ENCODE measurements around the gene TAB3. TPM values are rescaled to one million over a fixed set of nuclear protein-coding genes. Genes with fewer than 3 reads are reported as not detected.

TAB3 gene
- polyA plus RNA-seq, 2 donors = 10.9 to 13.2 TPM

DNA sequence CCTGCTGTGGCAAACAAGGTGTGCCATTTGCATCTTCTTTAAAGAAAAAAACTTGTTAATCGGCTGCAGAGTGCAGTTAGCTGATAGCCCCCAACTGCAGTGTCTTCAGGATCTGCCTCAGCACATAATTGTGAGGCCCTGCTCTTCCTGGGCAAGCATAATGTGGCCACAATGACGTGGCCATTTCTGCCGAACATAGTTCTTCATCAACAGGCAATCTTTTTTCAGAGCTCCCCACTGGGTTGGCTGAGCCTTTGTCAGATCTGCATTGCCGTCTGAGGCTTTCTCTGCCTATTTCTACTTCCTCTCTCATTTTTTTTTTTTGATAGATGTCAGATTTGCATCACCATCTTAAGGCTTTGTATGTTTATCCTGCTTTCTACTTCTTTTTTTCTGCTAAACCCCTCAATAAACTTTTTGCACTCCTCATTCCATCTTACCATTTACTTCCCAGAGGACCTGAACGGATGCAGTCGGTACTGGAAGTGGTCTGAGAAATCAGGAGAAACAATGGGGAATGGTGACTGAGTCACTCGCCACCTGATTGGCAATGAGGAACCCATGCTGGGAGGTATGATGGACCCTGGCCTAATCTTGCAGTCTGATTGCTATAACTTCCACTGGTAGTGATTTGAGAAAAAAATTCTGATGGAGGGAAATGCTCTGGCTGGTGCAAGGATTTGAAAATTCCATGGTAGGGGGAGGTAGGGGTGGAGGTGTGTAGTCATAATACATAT lies 21.2 kb upstream of the TAB3 start:
- no peaks in the 10 kb centered on the region for H3K9me3 ChIP-seq (ENCODE audit: control insufficient read depth in 2 of 2, insufficient read depth in 1 of 2, low read depth in 1 of 2, low read length in 1 of 2)
- no peak overlapping the region for H3K27ac ChIP-seq (ENCODE audit: low read depth in 2 of 2, low read length in 1 of 2)
- no peaks in the 10 kb centered on the region for H3K27me3 ChIP-seq (ENCODE audit: control insufficient read depth in 1 of 2, insufficient read depth in 2 of 2, low read length in 2 of 2)
- no peaks in the 10 kb centered on the region for H3K36me3 ChIP-seq (ENCODE audit: control insufficient read depth in 2 of 2, insufficient read depth in 2 of 2, low read length in 1 of 2)
- 56 to 63% methylated on average over 7 of the region's 7 CpGs for WGBS, 2 donors
- H3K4me3 ChIP-seq (ENCODE audit: low read depth in 1 of 2, low read length in 2 of 2) = no peak overlapping the region
- no peaks in the 10 kb centered on the region for H3K4me1 ChIP-seq (ENCODE audit: control insufficient read depth in 2 of 2, insufficient read depth in 2 of 2, low read length in 1 of 2)

DNA sequence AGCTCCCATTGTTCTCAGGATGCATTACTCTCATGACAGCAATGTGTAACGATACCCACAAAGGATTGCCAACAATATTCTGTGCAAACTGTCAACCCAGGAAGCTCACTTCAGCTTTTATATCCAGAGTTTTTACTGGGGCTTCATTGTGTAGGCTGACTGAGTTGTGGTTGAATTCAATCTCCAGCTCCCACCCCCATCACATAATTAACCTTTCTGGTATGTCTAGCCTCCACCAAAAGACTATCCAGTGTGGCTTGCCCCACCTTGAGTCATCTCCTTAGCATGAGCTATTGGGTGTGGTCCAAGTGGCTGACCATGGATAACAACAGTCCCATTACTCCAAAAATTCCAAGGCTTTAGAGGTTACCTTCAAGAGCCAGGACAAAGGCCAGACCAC lies 17.7 kb upstream of the TAB3 start:
- Histone ChIP-seq H3K4me1 (ENCODE audit: control insufficient read depth in 2 of 2, insufficient read depth in 2 of 2, low read length in 1 of 2) (no peaks in the 10 kb centered on the region), H3K9me3 (ENCODE audit: control insufficient read depth in 2 of 2, insufficient read depth in 1 of 2, low read depth in 1 of 2, low read length in 1 of 2) (no peaks in the 10 kb centered on the region), H3K27ac (ENCODE audit: low read depth in 2 of 2, low read length in 1 of 2) (no peak overlapping the region), H3K27me3 (ENCODE audit: control insufficient read depth in 1 of 2, insufficient read depth in 2 of 2, low read length in 2 of 2) (no peaks in the 10 kb centered on the region), H3K36me3 (ENCODE audit: control insufficient read depth in 2 of 2, insufficient read depth in 2 of 2, low read length in 1 of 2) (no peaks in the 10 kb centered on the region), H3K4me3 (ENCODE audit: low read depth in 1 of 2, low read length in 2 of 2) (no peak overlapping the region)
- 65 to 87% methylated on average over 1 of the region's 1 CpG for WGBS, 2 donors

DNA sequence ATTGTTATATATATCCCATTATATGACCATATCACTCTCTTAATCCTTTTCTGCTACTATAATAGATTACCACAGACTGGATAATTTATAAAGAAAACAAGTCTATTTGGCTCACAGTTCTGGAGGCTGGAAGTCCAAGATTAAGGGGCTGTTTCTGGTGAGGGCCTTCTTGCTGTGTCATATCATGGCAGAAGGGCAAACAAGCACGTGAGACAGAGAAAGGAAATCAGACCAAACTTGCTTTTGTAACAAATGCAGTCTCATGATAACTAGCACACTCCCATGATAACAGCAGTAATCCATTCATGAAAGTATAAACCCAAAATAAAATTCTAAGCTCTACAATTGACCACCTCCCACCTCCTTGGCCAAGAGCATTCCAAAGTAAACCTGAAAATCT lies 16.3 kb upstream of the TAB3 start:
- H3K4me1 ChIP-seq (ENCODE audit: control insufficient read depth in 2 of 2, insufficient read depth in 2 of 2, low read length in 1 of 2) = no peaks in the 10 kb centered on the region
- H3K27ac ChIP-seq (ENCODE audit: low read depth in 2 of 2, low read length in 1 of 2) = no peak overlapping the region
- no peaks in the 10 kb centered on the region for H3K36me3 ChIP-seq (ENCODE audit: control insufficient read depth in 2 of 2, insufficient read depth in 2 of 2, low read length in 1 of 2)
- WGBS, 2 donors = 42 to 48% methylated on average over 1 of the region's 1 CpG
- no peaks in the 10 kb centered on the region for H3K27me3 ChIP-seq (ENCODE audit: control insufficient read depth in 1 of 2, insufficient read depth in 2 of 2, low read length in 2 of 2)
- H3K9me3 ChIP-seq (ENCODE audit: control insufficient read depth in 2 of 2, insufficient read depth in 1 of 2, low read depth in 1 of 2, low read length in 1 of 2) = no peaks in the 10 kb centered on the region
- no peak overlapping the region for H3K4me3 ChIP-seq (ENCODE audit: low read depth in 1 of 2, low read length in 2 of 2)

DNA sequence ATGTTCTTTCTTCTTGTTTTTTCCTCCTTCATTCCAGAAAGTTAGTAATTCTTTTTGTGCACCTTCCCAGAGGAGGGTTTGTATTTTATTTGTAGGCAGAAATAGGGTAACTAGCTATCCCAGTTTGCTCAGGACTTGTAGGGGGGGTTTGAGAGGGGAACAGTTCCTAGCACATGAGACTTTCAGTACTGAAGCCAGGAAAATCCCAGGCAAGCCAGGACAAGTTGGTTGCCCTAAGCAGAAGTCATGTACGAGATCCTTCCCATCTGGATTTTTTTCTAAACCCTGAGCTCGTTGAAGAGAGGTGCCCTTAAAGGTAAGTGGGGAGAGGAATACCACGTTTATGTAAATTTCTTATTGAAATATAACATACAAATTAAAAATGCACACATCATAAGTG lies 15.6 kb upstream of the TAB3 start:
- no peaks in the 10 kb centered on the region for H3K9me3 ChIP-seq (ENCODE audit: control insufficient read depth in 2 of 2, insufficient read depth in 1 of 2, low read depth in 1 of 2, low read length in 1 of 2)
- no peaks in the 10 kb centered on the region for H3K36me3 ChIP-seq (ENCODE audit: control insufficient read depth in 2 of 2, insufficient read depth in 2 of 2, low read length in 1 of 2)
- no peak overlapping the region for H3K27ac ChIP-seq (ENCODE audit: low read depth in 2 of 2, low read length in 1 of 2)
- H3K4me1 ChIP-seq (ENCODE audit: control insufficient read depth in 2 of 2, insufficient read depth in 2 of 2, low read length in 1 of 2) = no peaks in the 10 kb centered on the region
- H3K27me3 ChIP-seq (ENCODE audit: control insufficient read depth in 1 of 2, insufficient read depth in 2 of 2, low read length in 2 of 2) = no peaks in the 10 kb centered on the region
- 13 to 31% methylated on average over 3 of the region's 3 CpGs for WGBS, 2 donors
- H3K4me3 ChIP-seq (ENCODE audit: low read depth in 1 of 2, low read length in 2 of 2) = no peak overlapping the region

DNA sequence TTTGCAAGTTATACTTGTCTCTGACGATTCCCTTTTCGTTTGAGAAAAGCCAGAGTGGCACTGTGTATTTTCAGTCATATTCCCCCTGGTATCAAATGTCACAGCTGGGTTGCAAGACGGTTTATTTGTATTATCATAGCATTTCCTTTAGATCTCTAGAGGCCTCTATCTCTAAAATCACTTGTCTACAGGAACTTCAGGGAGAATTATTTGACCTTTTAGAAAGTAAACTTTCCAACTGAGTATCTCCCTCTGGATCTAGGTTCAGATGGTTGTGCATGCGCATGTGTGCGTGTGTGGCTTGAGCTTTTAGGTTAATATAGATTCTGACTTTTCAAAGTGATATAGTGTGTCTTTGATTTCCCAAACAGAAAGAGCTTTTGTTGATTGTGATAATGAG lies 15.1 kb upstream of the TAB3 start:
- Histone ChIP-seq H3K36me3 (ENCODE audit: control insufficient read depth in 2 of 2, insufficient read depth in 2 of 2, low read length in 1 of 2) (no peaks in the 10 kb centered on the region), H3K4me3 (ENCODE audit: low read depth in 1 of 2, low read length in 2 of 2) (no peak overlapping the region), H3K27me3 (ENCODE audit: control insufficient read depth in 1 of 2, insufficient read depth in 2 of 2, low read length in 2 of 2) (no peaks in the 10 kb centered on the region), H3K4me1 (ENCODE audit: control insufficient read depth in 2 of 2, insufficient read depth in 2 of 2, low read length in 1 of 2) (no peaks in the 10 kb centered on the region), H3K9me3 (ENCODE audit: control insufficient read depth in 2 of 2, insufficient read depth in 1 of 2, low read depth in 1 of 2, low read length in 1 of 2) (no peaks in the 10 kb centered on the region), H3K27ac (ENCODE audit: low read depth in 2 of 2, low read length in 1 of 2) (no peak overlapping the region)
- 38 to 44% methylated on average over 5 of the region's 5 CpGs for WGBS, 2 donors

DNA sequence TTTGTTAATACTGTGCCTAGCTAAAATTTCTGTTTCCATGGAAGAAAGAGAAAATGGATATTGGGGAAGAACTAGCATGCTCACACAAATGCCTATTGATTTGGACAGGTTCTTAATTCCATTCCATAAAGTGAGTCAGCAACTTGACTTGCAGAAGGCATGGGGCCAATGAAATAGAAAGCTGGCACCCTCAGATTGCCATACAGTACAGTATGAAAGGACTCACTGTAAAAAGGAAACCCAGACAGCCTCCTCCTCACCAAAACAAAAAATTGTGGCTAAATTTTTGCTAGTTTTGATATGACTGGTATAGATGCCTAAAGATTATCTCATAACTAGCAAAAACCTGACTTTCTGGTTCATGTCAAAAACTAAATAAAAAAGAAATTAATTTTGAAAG lies 11.2 kb upstream of the TAB3 start:
- no peak overlapping the region for H3K4me3 ChIP-seq (ENCODE audit: low read depth in 1 of 2, low read length in 2 of 2)
- no peaks in the 10 kb centered on the region for H3K9me3 ChIP-seq (ENCODE audit: control insufficient read depth in 2 of 2, insufficient read depth in 1 of 2, low read depth in 1 of 2, low read length in 1 of 2)
- no peaks in the 10 kb centered on the region for H3K27me3 ChIP-seq (ENCODE audit: control insufficient read depth in 1 of 2, insufficient read depth in 2 of 2, low read length in 2 of 2)
- H3K36me3 ChIP-seq (ENCODE audit: control insufficient read depth in 2 of 2, insufficient read depth in 2 of 2, low read length in 1 of 2) = no peaks in the 10 kb centered on the region
- no peaks in the 10 kb centered on the region for H3K4me1 ChIP-seq (ENCODE audit: control insufficient read depth in 2 of 2, insufficient read depth in 2 of 2, low read length in 1 of 2)
- no peak overlapping the region for H3K27ac ChIP-seq (ENCODE audit: low read depth in 2 of 2, low read length in 1 of 2)

DNA sequence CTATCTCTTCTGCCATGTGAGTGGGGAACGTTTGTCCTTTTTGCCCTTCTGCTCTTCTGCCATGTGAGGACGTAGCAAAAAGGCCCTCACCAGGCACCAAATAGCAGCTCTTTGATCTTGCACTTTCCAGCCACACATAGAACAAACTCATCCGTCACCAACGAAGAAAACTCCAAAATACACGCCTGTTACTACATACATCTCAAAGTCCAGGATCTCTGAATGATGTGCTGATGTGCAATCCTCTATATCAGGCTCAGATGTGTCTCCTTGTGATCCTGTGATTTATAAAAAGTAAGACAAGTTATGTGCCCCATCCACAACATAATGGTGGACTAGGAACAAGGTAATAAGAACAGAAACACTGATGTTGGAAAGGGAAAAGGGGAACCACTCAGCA lies 9.8 kb upstream of the TAB3 start:
- H3K27ac ChIP-seq (ENCODE audit: low read depth in 2 of 2, low read length in 1 of 2) = no peak overlapping the region
- WGBS, 2 donors = 64 to 69% methylated on average over 5 of the region's 5 CpGs
- H3K4me1 ChIP-seq (ENCODE audit: control insufficient read depth in 2 of 2, insufficient read depth in 2 of 2, low read length in 1 of 2) = no peaks in the 10 kb centered on the region
- H3K4me3 ChIP-seq (ENCODE audit: low read depth in 1 of 2, low read length in 2 of 2) = no peak overlapping the region
- no peaks in the 10 kb centered on the region for H3K27me3 ChIP-seq (ENCODE audit: control insufficient read depth in 1 of 2, insufficient read depth in 2 of 2, low read length in 2 of 2)
- H3K9me3 ChIP-seq (ENCODE audit: control insufficient read depth in 2 of 2, insufficient read depth in 1 of 2, low read depth in 1 of 2, low read length in 1 of 2) = no peaks in the 10 kb centered on the region
- H3K36me3 ChIP-seq (ENCODE audit: control insufficient read depth in 2 of 2, insufficient read depth in 2 of 2, low read length in 1 of 2) = no peaks in the 10 kb centered on the region

DNA sequence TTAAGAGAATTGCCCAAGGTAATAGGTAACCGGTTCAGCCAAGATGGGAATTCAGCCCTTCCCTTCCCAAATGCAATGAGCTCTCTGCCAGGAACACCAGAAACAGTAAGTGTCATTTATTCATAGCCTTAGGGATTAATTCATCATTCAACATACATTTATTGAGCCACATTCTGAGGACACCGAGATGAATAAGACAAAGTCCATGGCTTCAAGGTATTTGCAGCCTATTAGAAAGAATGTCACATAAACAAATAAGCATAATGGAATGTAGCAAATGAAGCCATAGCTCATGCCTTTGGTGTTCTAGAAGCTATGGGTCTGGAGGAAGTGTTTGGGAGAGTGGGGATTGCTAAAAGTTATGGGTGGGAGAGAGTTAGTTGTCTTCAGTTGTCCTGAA lies 6.3 kb upstream of the TAB3 start:
- H3K27ac ChIP-seq (ENCODE audit: low read depth in 2 of 2, low read length in 1 of 2) = no peak overlapping the region
- H3K36me3 ChIP-seq (ENCODE audit: control insufficient read depth in 2 of 2, insufficient read depth in 2 of 2, low read length in 1 of 2) = no peaks in the 10 kb centered on the region
- 46 to 48% methylated on average over 2 of the region's 2 CpGs for WGBS, 2 donors
- H3K9me3 ChIP-seq (ENCODE audit: control insufficient read depth in 2 of 2, insufficient read depth in 1 of 2, low read depth in 1 of 2, low read length in 1 of 2) = no peaks in the 10 kb centered on the region
- no peaks in the 10 kb centered on the region for H3K27me3 ChIP-seq (ENCODE audit: control insufficient read depth in 1 of 2, insufficient read depth in 2 of 2, low read length in 2 of 2)
- H3K4me3 ChIP-seq (ENCODE audit: low read depth in 1 of 2, low read length in 2 of 2) = no peak overlapping the region
- peaks cover 0 to 7% of the 10 kb centered on the region in 2 donors for H3K4me1 ChIP-seq (ENCODE audit: control insufficient read depth in 2 of 2, insufficient read depth in 2 of 2, low read length in 1 of 2)

DNA sequence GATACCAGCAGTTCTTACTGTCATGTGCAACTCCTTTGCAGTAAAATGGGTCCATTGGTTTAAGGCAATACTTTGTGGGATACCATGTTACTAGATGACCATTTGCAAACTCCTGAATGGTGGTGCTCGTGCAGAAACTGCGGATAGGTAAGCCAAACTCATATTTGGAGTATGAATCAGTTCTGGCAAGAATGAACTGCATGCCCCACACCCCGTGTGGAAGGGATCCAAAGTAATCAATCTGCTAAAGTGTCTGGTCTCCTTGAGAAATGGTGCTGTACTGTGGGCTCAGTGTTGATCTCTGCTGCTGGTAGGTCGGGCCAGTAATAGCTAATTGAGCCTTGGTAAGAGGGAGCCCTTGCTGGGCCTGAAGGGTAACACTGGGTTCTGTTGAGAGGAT lies 4.2 kb upstream of the TAB3 start:
- Histone ChIP-seq H3K27me3 (ENCODE audit: control insufficient read depth in 1 of 2, insufficient read depth in 2 of 2, low read length in 2 of 2) (no peaks in the 10 kb centered on the region), H3K27ac (ENCODE audit: low read depth in 2 of 2, low read length in 1 of 2) (peak overlapping the region in 1 of 2 donors; percentile 33), H3K4me3 (ENCODE audit: low read depth in 1 of 2, low read length in 2 of 2) (no peak overlapping the region), H3K4me1 (ENCODE audit: control insufficient read depth in 2 of 2, insufficient read depth in 2 of 2, low read length in 1 of 2) (peaks cover 0 to 7% of the 10 kb centered on the region in 2 donors), H3K36me3 (ENCODE audit: control insufficient read depth in 2 of 2, insufficient read depth in 2 of 2, low read length in 1 of 2) (no peaks in the 10 kb centered on the region), H3K9me3 (ENCODE audit: control insufficient read depth in 2 of 2, insufficient read depth in 1 of 2, low read depth in 1 of 2, low read length in 1 of 2) (no peaks in the 10 kb centered on the region)
- 36 to 51% methylated on average over 4 of the region's 4 CpGs for WGBS, 2 donors

DNA sequence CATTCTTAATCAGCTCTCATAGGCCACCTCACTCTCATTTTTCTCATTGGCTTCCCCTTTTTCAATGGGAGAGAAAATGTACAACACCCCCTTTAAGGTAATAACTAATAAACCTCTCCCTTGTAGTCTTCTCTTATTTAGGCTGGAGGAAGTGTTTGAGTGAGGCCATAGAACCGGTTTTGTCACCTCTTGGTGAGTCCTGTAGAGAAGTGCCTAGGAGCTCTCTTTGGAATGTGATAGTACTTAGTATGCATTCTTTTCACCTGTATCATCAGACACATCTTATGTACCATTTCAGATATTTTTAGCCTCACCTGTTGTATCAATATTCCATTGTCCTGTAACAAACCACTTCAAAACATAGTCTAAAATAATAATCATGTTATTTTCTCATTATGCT lies 3.5 kb upstream of the TAB3 start:
- Histone ChIP-seq H3K4me3 (ENCODE audit: low read depth in 1 of 2, low read length in 2 of 2) (no peak overlapping the region), H3K36me3 (ENCODE audit: control insufficient read depth in 2 of 2, insufficient read depth in 2 of 2, low read length in 1 of 2) (no peaks in the 10 kb centered on the region), H3K27ac (ENCODE audit: low read depth in 2 of 2, low read length in 1 of 2) (peak overlapping the region in 1 of 2 donors; percentile 77), H3K4me1 (ENCODE audit: control insufficient read depth in 2 of 2, insufficient read depth in 2 of 2, low read length in 1 of 2) (peaks cover 0 to 7% of the 10 kb centered on the region in 2 donors), H3K9me3 (ENCODE audit: control insufficient read depth in 2 of 2, insufficient read depth in 1 of 2, low read depth in 1 of 2, low read length in 1 of 2) (no peaks in the 10 kb centered on the region), H3K27me3 (ENCODE audit: control insufficient read depth in 1 of 2, insufficient read depth in 2 of 2, low read length in 2 of 2) (no peaks in the 10 kb centered on the region)
- 39 to 57% methylated on average over 1 of the region's 1 CpG for WGBS, 2 donors
